ENCODE measurements around the gene PSMG3.

GRCh38 chr7:1545417-1546246, 24.2 kb downstream of the PSMG3 start:
- no peak for TF ChIP-seq LEF1 (IDR thresholded peaks at IDR 0.05; ENCODE audit: borderline replicate concordance)
- TF ChIP-seq SUZ12 (IDR thresholded peaks at IDR 0.05), result no peak
- no peak for TF ChIP-seq FOXK2 (IDR thresholded peaks at IDR 0.05)
- no peak for TF ChIP-seq FOXM1 (IDR thresholded peaks at IDR 0.05; ENCODE audit: borderline replicate concordance)
- no peak for TF ChIP-seq SP1 (IDR thresholded peaks at IDR 0.05)

Data from HEK293T (cell line).